ENCODE data around the gene PPM1A. TPM values are rescaled to one million over a fixed set of nuclear protein-coding genes. Genes with fewer than 3 reads are reported as not detected.

The PPM1A gene
- total RNA-seq, 1 donor from 2014 or later: 26.1 TPM

GRCh38 chr14:60273956-60274355 is 24.9 kb downstream of the PPM1A start:
- Histone ChIP-seq H3K4me3 (ENCODE audit: low read depth, low read length) (no peak overlapping the region), H3K36me3 (ENCODE audit: control insufficient read depth, insufficient read depth, low read length) (no peaks in the 10 kb centered on the region), H3K27me3 (ENCODE audit: control insufficient read depth, insufficient read depth, low read length) (no peaks in the 10 kb centered on the region)
- no peak for TF ChIP-seq CTCF (IDR thresholded peaks at IDR 0.05; ENCODE audit: insufficient read depth, low read length, poor library complexity, severe bottlenecking)
- no peak for DNase-seq (ENCODE audit: low read depth)

DNA sequence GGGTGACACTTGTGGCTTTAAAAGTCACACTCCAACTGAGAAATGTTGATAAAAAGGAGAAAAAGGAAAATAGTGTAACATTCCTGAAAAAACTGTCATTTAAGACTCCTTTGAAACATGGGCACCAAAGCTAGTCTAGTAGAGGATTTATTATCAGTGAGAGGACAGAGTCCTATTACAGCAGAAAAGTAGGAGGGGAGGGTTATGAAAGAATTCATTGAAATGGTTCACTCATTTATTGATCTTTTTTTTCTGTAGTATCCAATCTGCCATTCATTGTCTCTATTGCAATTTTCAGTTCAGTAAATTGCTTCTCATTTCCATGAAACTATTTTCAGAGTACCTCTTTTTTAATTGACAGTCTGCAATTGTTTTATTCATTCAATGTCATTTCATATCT is 25.4 kb downstream of the PPM1A start:
- no peaks in the 10 kb centered on the region for H3K36me3 ChIP-seq (ENCODE audit: control insufficient read depth, insufficient read depth, low read length)
- no peaks in the 10 kb centered on the region for H3K27me3 ChIP-seq (ENCODE audit: control insufficient read depth, insufficient read depth, low read length)
- TF ChIP-seq CTCF (IDR thresholded peaks at IDR 0.05; ENCODE audit: insufficient read depth, low read length, poor library complexity, severe bottlenecking): no peak
- DNase-seq (ENCODE audit: low read depth): no peak
- H3K4me3 ChIP-seq (ENCODE audit: low read depth, low read length): no peak overlapping the region

DNA sequence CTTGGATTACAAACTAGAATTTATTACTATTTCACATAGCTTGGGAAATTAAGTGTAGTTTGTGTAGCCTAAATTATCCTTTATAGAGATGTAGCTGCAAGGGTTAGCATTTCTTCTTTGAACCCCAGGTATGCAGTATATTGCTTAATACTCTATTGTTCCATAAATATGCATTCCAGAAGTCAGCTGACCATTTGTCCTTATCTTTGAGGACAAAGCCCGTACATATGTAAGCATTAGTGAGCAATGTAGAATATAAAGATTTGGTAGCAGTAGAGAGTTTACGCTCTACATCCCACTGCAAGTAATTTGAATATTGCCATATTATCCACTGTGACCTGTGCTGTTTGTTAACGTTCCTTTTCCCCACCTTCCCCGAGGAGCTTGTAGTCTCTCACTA is 26.9 kb downstream of the PPM1A start:
- Histone ChIP-seq H3K36me3 (ENCODE audit: control insufficient read depth, insufficient read depth, low read length) (no peaks in the 10 kb centered on the region), H3K27me3 (ENCODE audit: control insufficient read depth, insufficient read depth, low read length) (no peaks in the 10 kb centered on the region), H3K4me3 (ENCODE audit: low read depth, low read length) (no peak overlapping the region)
- no peak for TF ChIP-seq CTCF (IDR thresholded peaks at IDR 0.05; ENCODE audit: insufficient read depth, low read length, poor library complexity, severe bottlenecking)
- DNase-seq (ENCODE audit: low read depth): no peak

- no peak for TF ChIP-seq CTCF (IDR thresholded peaks at IDR 0.05; ENCODE audit: insufficient read depth, low read length, poor library complexity, severe bottlenecking)
- no peak overlapping the region for H3K4me3 ChIP-seq (ENCODE audit: low read depth, low read length)
- no peaks in the 10 kb centered on the region for H3K27me3 ChIP-seq (ENCODE audit: control insufficient read depth, insufficient read depth, low read length)
- DNase-seq (ENCODE audit: low read depth): no peak
- H3K36me3 ChIP-seq (ENCODE audit: control insufficient read depth, insufficient read depth, low read length): no peaks in the 10 kb centered on the region
These were observed 27.3 kb downstream of the PPM1A start for GRCh38 chr14:60276347-60276746.

DNA sequence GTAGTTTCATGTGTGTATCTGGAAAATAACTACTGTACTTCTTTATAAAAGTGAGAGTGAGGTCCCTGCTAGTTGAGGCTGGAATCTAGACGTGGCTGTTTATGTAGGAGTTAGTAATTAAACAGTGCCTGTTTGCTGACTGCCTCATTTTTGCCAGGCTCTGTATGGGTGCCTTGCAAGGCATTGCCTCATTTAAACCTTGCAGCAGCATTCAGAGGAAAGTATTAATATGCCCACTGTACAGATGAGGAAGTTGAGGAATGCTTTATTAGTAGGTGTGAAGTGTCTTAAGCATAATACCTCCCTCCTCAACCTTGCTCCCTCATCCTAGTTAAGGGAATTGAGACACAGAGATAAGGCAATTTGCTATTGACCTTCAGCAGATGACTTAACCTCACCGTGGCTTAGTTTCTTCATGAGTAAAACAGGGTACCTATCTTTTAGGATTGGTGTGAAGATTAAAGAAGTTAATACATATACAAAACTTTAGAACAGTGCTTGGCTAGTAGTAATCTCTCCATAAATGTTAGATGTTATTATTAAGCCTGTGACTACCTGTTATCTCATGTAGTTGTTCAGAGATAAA is 28.7 kb downstream of the PPM1A start:
- H3K36me3 ChIP-seq (ENCODE audit: control insufficient read depth, insufficient read depth, low read length): no peaks in the 10 kb centered on the region
- no peak overlapping the region for H3K4me3 ChIP-seq (ENCODE audit: low read depth, low read length)
- H3K27me3 ChIP-seq (ENCODE audit: control insufficient read depth, insufficient read depth, low read length): no peaks in the 10 kb centered on the region
- TF ChIP-seq CTCF (IDR thresholded peaks at IDR 0.05; ENCODE audit: insufficient read depth, low read length, poor library complexity, severe bottlenecking): no peak
- no peak for DNase-seq (ENCODE audit: low read depth)

GRCh38 chr14:60278350-60278749 is 29.3 kb downstream of the PPM1A start:
- no peaks in the 10 kb centered on the region for H3K36me3 ChIP-seq (ENCODE audit: control insufficient read depth, insufficient read depth, low read length)
- DNase-seq (ENCODE audit: low read depth): no peak
- TF ChIP-seq CTCF (IDR thresholded peaks at IDR 0.05; ENCODE audit: insufficient read depth, low read length, poor library complexity, severe bottlenecking): no peak
- H3K4me3 ChIP-seq (ENCODE audit: low read depth, low read length): no peak overlapping the region
- no peaks in the 10 kb centered on the region for H3K27me3 ChIP-seq (ENCODE audit: control insufficient read depth, insufficient read depth, low read length)
